Activated T-helper 9 cell treated with anti-CD3 and anti-CD28 coated beads, Interleukin-2, amount 50 U/mL, for 16 hours (primary cell): ENCODE measurements around the gene GABRG2.
"Not testable (repeated sequence)": the region's sequence is repeated elsewhere in the genome, so short reads cannot be mapped to it uniquely, and the experiment has no call there.

Source experiments
- DNase-seq: peaks from one replicate; pipeline ENCODE4 v3.0.0-alpha.2; 2020; ENCODE audit warnings: low read depth

The GABRG2 gene

DNA sequence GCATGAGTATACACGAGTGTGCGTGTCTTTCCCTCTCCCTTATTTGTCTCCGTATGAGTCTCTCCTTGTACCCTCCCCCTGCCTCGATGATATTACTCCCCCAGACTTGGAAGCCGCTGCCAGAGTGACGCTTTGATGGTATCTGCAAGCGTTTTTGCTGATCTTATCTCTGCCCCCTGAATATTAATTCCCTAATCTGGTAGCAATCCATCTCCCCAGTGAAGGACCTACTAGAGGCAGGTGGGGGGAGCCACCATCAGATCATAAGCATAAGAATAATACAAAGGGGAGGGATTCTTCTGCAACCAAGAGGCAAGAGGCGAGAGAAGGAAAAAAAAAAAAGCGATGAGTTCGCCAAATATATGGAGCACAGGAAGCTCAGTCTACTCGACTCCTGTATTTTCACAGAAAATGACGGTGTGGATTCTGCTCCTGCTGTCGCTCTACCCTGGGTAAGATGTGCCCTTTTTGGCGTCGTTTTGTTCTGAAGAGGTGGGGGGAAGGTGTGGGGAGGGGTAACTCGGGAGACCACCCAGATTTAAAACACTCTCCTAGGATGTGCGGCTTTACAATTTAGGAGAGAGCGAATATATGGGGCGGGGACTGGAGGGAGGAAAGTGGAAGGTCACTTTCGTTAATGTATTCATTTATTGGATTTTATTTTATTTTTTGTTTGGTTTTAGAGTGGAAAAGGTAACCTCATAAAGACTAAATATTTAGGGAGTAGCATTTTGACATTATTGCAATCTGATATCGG is at the start of gene GABRG2:
Gene GABRG2 (plus strand): TSS at position 119 of the 757 bp plus-strand sequence. CDS start 227 bp downstream, at position 346.
- DNase-seq: no peak

DNA sequence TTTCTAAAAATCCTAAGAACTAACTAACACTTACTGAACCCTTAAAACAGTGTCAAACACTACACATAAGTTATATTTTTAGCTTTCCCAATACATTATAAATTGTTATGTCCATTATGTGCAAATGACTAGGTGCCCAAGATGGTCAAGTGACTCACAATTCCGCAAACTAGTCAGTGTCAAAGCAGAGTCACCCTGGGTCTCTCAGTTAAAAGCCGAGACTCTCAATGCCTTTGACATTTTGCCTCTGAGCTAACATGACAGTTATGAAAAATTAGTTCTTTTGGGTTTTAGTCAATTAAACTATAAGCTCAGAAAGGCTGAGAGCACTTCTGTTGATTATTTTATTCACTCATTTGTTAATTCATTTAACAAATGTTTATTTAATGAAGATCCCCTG is 42.3 kb upstream of the GABRG2 start:
- DNase-seq: no peak

- DNase-seq: no peak
Observed at GRCh38 chr5:162026803-162027202, 40.8 kb upstream of the GABRG2 start.

GRCh38 chr5:162037431-162037830 is 30.1 kb upstream of the GABRG2 start:
- no peak for DNase-seq

DNA sequence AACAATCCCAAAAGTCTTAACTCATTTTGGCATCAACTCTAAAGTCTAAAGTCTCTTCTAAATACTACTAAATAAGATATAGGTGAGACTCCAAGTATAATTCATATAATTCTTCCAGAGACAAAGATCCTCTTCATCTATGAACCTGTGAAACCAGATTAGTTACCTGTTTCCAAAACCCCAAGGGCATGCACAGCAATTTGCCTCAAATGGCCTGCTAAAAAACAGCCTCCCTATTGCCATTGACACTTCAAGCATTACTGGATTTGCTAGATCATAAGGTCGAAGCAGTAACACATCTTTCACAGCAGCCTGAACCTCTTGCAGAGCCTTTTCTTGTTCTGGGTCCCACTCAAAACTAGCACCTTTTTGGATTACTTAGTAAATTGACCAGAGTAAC is 20.3 kb upstream of the GABRG2 start:
- DNase-seq: no peak

DNA sequence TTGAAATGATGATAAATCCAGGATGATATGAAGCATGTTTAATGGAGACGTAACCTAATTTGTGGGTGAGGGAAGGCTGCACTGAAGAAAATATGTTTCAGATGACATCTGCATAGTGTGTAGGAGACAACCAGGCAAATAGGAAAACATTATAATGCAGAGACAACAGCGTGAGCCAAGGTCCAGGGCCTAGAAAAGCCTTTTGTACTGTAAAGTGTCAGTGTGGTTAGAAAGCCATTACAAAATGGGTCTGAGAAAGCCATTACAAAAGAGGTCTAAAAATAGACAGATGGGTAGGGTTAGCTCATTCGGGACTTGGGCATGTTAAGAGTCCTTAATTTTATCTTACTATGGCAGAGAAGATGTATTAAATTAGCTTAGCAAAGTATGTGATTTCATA is 14.9 kb upstream of the GABRG2 start:
- no peak for DNase-seq

- DNase-seq: not testable (repeated sequence)
Observed at GRCh38 chr5:162055095-162055494, 12.5 kb upstream of the GABRG2 start.

DNA sequence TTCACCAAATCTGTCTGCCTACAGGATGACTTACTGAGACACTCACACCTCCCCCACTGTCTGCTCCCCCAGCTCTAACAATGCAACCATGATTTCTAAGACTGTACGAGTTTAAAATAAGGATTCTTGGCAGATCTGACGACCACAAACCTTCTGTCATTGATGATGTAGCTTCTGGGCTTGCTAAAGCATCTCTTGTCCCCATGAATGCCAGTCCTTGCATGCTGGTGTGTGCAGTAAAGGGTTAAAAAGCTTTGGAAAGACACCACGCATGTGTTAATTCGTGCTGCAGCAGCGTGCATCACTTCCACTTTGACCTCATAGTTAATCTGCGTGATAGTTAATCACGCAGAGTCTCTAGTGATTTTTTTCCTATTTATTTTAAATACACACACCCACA is 411 bp upstream of the GABRG2 start:
- no peak for DNase-seq

DNA sequence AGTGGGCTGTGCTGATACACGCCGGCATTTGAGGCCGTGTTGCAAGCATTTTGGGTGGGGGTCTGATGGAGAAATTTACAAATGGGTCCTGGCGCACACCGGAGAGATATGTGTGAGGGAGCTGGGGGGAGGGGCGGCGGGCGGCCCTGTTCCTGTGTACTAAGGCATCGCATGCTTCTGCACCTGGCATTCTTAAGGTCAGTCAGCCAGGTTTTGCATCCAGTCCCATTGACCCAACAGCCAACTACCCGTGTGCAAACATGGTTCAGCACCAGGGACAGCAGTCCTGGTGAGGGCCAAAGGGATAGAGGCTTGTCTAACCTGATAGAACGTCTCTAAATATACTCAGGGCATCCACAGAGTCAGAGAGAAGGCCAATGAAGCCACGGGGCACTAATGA is 839 bp downstream of the GABRG2 start:
- no peak for DNase-seq

DNA sequence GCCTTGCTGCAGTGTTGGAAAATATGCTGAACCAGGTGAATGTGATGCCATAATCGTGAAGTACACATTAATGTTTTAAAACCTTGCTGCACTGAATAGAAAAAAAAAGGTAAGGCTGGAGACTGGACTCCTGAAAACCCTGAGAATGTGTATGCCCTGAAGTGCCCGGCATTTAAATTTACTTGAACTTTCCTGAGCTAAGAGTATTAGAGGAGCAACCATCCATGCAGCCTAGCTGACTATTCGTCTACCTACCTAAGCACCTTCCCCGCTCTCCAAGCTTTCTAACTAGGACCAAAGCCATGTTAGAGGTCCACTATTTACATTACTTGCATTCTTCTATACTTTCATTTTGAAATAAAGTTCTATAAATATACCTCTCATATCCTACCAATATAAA is 1.4 kb downstream of the GABRG2 start:
- no peak for DNase-seq

DNA sequence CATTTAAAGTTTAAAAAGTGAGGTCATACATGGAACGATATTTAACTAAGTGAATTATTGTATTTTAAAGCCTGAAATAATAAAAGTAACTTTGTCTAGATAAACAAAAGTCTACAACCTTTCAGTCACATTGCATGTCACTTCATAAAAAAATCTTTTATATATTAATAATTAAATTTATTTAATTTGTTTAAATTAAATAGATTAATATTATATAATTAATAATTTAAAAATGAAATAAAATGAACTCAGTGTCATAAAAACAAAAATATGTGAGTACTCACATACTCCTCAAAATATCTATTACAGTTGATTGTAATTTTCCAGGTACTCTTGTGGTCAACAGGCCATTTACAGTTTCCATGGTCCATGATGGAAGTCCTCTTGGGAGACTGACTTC is 11.2 kb downstream of the GABRG2 start:
- no peak for DNase-seq

- DNase-seq: no peak
Observed at GRCh38 chr5:162091336-162091735, 23.8 kb downstream of the GABRG2 start.

DNA sequence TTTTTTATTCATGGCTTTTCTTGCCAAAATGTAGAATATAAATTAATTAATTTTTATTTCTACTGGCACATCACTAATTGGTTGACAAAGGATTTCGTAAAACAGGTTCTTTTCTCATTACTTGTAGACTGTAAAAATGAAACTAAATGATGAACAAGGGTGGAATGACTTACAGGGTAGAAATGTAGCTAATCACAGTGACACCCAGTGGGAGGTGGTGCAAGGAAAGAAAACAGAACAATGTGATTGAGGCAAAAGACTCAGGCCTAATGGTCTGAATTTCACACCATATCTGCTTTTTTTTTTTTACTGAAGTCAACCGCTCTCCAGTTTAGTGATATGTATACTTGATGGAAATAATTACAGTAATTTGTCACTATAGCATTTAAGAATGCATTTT is 28.9 kb downstream of the GABRG2 start:
- no peak for DNase-seq

DNA sequence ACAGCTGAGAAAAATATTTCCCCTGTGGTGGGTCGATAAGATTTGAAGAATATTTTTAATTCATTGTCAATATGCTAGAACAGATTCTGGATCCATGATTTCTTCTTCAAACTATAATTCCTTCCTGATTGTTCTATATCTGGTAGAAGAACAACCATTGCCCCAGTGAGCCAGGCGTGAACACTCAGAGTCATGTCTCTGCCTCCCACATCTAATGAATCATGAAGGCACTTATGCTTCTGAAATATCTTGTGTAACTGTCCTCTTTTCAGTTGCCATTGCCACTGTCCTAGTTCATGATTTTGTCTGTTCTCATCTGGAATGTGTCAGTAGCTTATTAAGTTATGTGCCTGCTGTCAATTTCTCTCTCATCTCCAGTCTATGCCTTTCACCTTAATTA is 40.0 kb downstream of the GABRG2 start:
- no peak for DNase-seq

- no peak for DNase-seq
Observed at GRCh38 chr5:162119801-162120200, 52.2 kb downstream of the GABRG2 start.

DNA sequence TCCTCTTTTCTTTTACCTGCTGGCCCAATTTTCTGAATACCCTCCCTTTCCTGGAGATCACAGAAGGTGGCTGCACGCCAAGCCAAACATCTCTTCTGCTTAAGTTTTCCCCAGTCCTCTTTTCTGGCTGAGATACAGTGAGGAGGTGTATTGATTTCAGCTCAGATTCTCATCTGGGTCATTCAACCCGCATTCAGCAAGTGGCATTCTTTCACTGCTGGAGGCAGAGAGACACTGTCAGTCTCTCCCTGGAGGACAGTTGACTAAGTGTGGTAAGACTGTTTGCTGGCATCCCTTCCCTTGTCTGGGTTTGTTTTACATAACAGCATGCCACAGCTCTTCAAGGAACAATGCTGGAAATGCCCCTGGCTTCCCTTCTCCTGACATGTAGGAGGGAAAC is 60.5 kb downstream of the GABRG2 start:
- no peak for DNase-seq

GRCh38 chr5:162132348-162132747 is 64.8 kb downstream of the GABRG2 start:
- no peak for DNase-seq

- no peak for DNase-seq
Observed at GRCh38 chr5:162139190-162139589, 71.6 kb downstream of the GABRG2 start.

GRCh38 chr5:162154242-162154641 is 86.7 kb downstream of the GABRG2 start:
- DNase-seq: no peak

DNA sequence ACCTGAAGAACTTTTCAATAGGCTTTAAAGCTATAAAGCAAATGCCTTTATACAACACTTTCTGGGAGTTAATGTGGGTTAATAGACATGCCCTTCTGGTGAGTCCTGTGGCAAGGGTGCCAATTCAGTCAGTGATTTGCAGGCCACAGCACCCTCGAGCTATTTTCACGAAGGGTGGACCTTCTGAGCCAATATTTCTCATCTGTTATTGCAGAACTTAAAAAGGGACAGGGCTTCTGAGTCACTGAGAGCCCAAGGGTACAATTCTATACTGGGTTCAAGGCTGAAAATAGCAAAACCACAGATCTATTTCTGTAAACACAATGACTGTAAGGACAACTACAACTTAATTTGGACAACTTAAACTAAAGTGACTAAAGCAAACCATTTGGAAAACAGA is 92.8 kb downstream of the GABRG2 start:
- no peak for DNase-seq

DNA sequence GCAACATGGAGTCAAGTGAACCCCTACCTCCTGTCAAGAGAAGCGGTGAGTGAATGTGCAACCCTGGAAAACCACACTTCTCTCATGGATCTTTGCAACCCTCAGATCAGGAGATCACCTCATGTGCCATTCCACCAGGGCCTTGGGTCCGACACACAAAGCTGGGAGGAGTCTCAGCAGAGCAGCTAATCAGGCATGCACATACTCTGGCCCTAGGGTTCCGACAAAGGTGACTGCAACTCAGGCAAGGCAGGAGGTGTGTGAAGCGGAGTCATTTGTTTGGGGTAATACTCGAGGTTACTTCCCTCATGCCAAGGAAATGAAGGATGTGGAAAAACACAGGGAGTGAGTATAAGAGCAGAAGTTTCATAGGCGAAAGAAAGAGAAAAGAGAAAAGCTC is 96.1 kb downstream of the GABRG2 start:
- DNase-seq: no peak

- DNase-seq: no peak
Observed at GRCh38 chr5:162174358-162174974, 106.9 kb downstream of the GABRG2 start.

DNA sequence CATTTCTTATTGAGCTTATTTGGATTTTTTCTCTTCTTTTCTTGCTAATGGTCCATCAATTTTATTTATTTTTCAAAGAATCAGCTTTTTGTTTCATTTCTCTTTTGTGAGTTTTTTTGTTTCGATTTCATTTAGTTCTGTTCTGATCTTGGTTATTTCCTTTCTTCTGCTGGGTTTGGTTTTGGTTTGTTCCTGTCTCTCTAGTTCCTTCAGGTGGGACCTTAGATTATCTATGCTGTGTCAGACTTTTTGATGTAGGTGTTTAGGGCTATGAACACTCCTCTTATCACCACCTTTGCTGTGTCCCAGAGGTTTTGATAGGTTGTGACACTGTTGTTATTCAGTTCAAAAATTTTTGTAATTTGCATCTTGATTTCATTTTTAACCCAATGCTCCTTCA is 119.8 kb downstream of the GABRG2 start:
- DNase-seq: no peak

DNA sequence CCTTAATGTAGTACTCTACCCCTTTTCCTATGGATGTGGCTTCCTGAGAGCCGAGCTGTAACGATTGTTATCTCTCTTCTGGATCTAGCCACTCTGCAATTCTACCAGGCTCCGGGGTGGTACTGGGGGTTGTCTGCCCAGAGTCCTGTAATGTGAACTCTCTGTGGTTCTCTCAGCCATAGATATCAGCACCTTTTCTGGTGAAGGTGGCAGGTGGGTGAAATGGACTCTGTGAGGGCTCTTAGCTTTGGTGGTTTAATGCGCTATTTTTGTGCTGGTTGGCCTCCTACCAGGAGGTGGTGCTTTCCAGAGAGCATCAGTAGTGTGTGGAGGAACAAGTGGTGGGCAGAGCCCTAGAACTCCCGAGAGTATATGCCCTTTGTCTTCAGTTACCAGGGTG is 122.1 kb downstream of the GABRG2 start:
- no peak for DNase-seq
